Panc1 (cell line): Measurements from ENCODE around the gene GBP5. TPM values are rescaled to one million over a fixed set of nuclear protein-coding genes. Genes with fewer than 3 reads are reported as not detected.

ENCODE experiments used
- ATAC-seq: fragments of 200-7000 bp; cut with Tn5 transposase; 2 replicates; pipeline ENCODE4 v1.9.1; 2020; ENCODE audit warnings: mild to moderate bottlenecking, moderate library complexity
- BruUV-seq: library from RNA; stranded (reverse); fragments of 400-500 nt; replicated peaks from 2 replicates; lab custom pipeline; 2021; lab: Mats Ljungman, UMichigan
- CTCF ChIA-PET: fragments of 300-600 bp; sonication (Branson Sonifier 250); formaldehyde crosslinking; loops from one replicate; lab custom pipeline; 2022; ENCODE audit warnings: antibody characterized with exemption; lab: Charles Lee
- POLR2A ChIA-PET: fragments of 300-600 bp; sonication (Branson Sonifier 250); formaldehyde crosslinking; loops from one replicate; lab custom pipeline; 2022; ENCODE audit warnings: antibody characterized with exemption; lab: Charles Lee
- DNase-seq: peaks from one replicate; pipeline ENCODE4 v3.0.0-alpha.2; 2010; ENCODE audit warnings: low read depth, low spot score
- H3K27ac ChIP-seq: 2 replicates; pipeline ENCODE4 v1.5.1; 2011; ENCODE audit warnings: mild to moderate bottlenecking, low read length, inconsistent platforms
- H3K27me3 ChIP-seq: fragments of 200-500 bp; sonication (Bioruptor generic); 2 replicates; pipeline ENCODE4 v1.6.0; 2014; ENCODE audit warnings: low read length, inconsistent platforms; ENCODE audit not compliant: control insufficient read depth, insufficient read depth
- H3K36me3 ChIP-seq: fragments of 200-500 bp; sonication (Bioruptor generic); 2 replicates; pipeline ENCODE4 v1.5.1; 2014; ENCODE audit warnings: inconsistent platforms, mild to moderate bottlenecking, low read length, moderate library complexity; ENCODE audit not compliant: control insufficient read depth, insufficient read depth
- H3K4me1 ChIP-seq: 2 replicates; pipeline ENCODE4 v1.5.1; 2011; ENCODE audit warnings: inconsistent platforms, mild to moderate bottlenecking, low read length, moderate library complexity; ENCODE audit not compliant: control insufficient read depth, insufficient read depth
- H3K4me3 ChIP-seq, 2 experiments: 2 replicates each; pipeline ENCODE4 v1.5.1; 2011 to 2012; ENCODE audit warnings: low read depth in 2 of 2, low read length in 2 of 2, mild to moderate bottlenecking in 2 of 2, inconsistent platforms in 1 of 2, moderate library complexity in 1 of 2
- H3K9me3 ChIP-seq: fragments of 200-500 bp; sonication (Bioruptor generic); 2 replicates; pipeline ENCODE4 v1.5.1; 2014; ENCODE audit warnings: low read depth, mild to moderate bottlenecking, inconsistent platforms, low read length, moderate library complexity; ENCODE audit not compliant: control insufficient read depth, insufficient read depth
- POLR2AphosphoS5 ChIP-seq: IDR thresholded peaks from 2 replicates; pipeline ENCODE4 v1.6.1; 2012; ENCODE audit warnings: mild to moderate bottlenecking, low read depth, low read length, moderate library complexity
- SIN3A ChIP-seq: IDR thresholded peaks from 2 replicates; pipeline ENCODE4 v1.6.1; 2012; ENCODE audit warnings: low read depth, mild to moderate bottlenecking, low read length, moderate library complexity, borderline replicate concordance; ENCODE audit not compliant: insufficient read depth
- TCF7L2 ChIP-seq: IDR thresholded peaks from 2 replicates; pipeline ENCODE4 v1.6.1; 2011; ENCODE audit warnings: mild to moderate bottlenecking, low read depth, low read length, inconsistent platforms
- in situ Hi-C: cut with HindIII; loops from 2 replicates; pipeline ENCODE4 v1.10.0; 2016; ENCODE audit warnings: low sequenced_read_pairs, low pct_unique_long_range_greater_than_20kb
- intact Hi-C: fragments of 100-400 bp; cut with micrococcal nuclease; formaldehyde crosslinking; loops from one replicate; pipeline ENCODE4 v1.10.0; 2022; ENCODE audit not compliant: unreplicated experiment
- total RNA-seq: library from RNA; stranded (reverse); gene quantifications from one replicate; pipeline ENCODE4 v1.2.1, GENCODE V29; 2021; ENCODE audit not compliant: unreplicated experiment
- TF ChIP-seq, protein P1 (sequence below): fragments of 450-650 bp; IDR thresholded peaks from 2 replicates; pipeline ENCODE4 v1.5.1; 2017; ENCODE audit warnings: mild to moderate bottlenecking
- TF ChIP-seq, protein P2 (sequence below), 2 experiments: IDR thresholded peaks; 2 replicates each; pipeline ENCODE4 v1.6.1; 2011 to 2012; ENCODE audit warnings: low read depth in 2 of 2, control low read depth in 1 of 2, low read length in 1 of 2, mild to moderate bottlenecking in 1 of 2, moderate library complexity in 1 of 2; ENCODE audit not compliant: insufficient read depth in 1 of 2

Gene GBP5
- total RNA-seq, 1 experiment from 2014 or later: 0.10 TPM

DNA sequence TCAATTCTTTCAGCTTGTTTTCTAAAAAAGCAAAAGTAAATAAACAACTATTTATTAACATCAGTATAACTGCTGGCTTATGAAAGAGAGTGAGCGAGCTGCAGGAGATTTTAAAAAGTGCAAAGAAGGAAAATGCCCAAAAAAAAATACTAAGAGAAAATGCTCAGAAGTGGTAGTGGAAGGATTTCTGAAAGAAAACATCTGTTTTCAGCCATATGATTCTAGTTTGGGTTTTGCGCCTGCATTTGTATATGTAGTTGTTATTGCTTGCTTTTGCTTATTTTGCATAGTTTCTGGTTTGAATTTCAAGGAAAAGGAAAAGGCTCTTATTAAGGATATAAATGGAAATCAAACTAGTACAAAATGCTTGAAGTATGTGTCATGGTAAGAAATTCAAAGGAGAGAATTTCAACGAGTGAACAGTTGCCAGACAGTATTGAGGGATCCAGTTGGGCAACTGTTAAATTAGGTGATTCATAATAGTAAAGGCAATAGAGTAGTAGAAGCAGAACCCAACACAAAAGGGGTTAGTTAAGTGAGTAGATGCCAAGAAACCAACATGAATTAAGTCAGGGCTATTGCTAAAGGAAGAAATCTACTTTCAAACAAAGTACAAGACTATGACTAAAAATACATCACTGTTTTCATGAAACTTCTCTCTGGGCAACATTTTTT lies 1.2 kb downstream of the GBP5 start:
- no peaks in the 10 kb centered on the region for H3K4me1 ChIP-seq
- DNase-seq: no peak
- ChIA-PET POLR2A (no interaction called here), CTCF (no interaction called here)
- H3K27me3 ChIP-seq: no peaks in the 10 kb centered on the region
- BruUV-seq: no TSS peak
- no peak for ATAC-seq
- intact Hi-C loops (no loop called here), in situ Hi-C loops (no loop called here)
- TF ChIP-seq, protein P1, sequence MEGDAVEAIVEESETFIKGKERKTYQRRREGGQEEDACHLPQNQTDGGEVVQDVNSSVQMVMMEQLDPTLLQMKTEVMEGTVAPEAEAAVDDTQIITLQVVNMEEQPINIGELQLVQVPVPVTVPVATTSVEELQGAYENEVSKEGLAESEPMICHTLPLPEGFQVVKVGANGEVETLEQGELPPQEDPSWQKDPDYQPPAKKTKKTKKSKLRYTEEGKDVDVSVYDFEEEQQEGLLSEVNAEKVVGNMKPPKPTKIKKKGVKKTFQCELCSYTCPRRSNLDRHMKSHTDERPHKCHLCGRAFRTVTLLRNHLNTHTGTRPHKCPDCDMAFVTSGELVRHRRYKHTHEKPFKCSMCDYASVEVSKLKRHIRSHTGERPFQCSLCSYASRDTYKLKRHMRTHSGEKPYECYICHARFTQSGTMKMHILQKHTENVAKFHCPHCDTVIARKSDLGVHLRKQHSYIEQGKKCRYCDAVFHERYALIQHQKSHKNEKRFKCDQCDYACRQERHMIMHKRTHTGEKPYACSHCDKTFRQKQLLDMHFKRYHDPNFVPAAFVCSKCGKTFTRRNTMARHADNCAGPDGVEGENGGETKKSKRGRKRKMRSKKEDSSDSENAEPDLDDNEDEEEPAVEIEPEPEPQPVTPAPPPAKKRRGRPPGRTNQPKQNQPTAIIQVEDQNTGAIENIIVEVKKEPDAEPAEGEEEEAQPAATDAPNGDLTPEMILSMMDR: no peak
- TF ChIP-seq, protein P2, sequence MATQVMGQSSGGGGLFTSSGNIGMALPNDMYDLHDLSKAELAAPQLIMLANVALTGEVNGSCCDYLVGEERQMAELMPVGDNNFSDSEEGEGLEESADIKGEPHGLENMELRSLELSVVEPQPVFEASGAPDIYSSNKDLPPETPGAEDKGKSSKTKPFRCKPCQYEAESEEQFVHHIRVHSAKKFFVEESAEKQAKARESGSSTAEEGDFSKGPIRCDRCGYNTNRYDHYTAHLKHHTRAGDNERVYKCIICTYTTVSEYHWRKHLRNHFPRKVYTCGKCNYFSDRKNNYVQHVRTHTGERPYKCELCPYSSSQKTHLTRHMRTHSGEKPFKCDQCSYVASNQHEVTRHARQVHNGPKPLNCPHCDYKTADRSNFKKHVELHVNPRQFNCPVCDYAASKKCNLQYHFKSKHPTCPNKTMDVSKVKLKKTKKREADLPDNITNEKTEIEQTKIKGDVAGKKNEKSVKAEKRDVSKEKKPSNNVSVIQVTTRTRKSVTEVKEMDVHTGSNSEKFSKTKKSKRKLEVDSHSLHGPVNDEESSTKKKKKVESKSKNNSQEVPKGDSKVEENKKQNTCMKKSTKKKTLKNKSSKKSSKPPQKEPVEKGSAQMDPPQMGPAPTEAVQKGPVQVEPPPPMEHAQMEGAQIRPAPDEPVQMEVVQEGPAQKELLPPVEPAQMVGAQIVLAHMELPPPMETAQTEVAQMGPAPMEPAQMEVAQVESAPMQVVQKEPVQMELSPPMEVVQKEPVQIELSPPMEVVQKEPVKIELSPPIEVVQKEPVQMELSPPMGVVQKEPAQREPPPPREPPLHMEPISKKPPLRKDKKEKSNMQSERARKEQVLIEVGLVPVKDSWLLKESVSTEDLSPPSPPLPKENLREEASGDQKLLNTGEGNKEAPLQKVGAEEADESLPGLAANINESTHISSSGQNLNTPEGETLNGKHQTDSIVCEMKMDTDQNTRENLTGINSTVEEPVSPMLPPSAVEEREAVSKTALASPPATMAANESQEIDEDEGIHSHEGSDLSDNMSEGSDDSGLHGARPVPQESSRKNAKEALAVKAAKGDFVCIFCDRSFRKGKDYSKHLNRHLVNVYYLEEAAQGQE (IDR thresholded peaks at IDR 0.05; ENCODE audit: insufficient read depth in 1 of 2, low read depth in 2 of 2, low read length in 1 of 2): no peak
- TF ChIP-seq TCF7L2: no peak
- H3K4me3 ChIP-seq: no peak overlapping the region
- H3K9me3 ChIP-seq: no peaks in the 10 kb centered on the region
- no peaks in the 10 kb centered on the region for H3K36me3 ChIP-seq
- no peak overlapping the region for H3K27ac ChIP-seq

DNA sequence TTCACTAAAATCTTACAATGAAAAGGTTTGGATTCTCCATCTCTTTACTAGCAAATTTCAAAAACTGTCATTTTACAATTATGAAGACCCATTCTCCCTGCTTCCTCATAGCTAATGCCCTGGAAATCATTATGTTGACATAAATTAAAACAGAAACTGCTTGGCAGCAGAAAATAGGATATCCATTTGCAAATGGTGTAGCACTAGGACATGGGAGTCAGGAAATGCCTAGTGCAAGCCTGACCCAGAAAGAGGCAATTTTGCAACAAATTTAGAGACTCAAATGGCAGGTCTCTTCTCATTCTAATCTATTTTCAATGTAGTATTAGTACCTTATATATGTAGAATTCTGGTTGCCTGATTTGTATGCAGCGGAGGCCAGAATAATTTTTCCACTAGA lies 2.2 kb downstream of the GBP5 start:
- H3K36me3 ChIP-seq: no peaks in the 10 kb centered on the region
- no peak overlapping the region for H3K4me3 ChIP-seq
- no peaks in the 10 kb centered on the region for H3K9me3 ChIP-seq
- DNase-seq: no peak
- in situ Hi-C loops: no loop called here
- BruUV-seq: no TSS peak
- POLR2A ChIA-PET: no interaction called here
- H3K4me1 ChIP-seq: no peaks in the 10 kb centered on the region
- intact Hi-C loops: no loop called here
- TF ChIP-seq, protein P1: no peak
- TF ChIP-seq TCF7L2 (no peak), POLR2AphosphoS5 (no peak), SIN3A (no peak)
- TF ChIP-seq, protein P2 (IDR thresholded peaks at IDR 0.05; ENCODE audit: insufficient read depth in 1 of 2, low read depth in 2 of 2, low read length in 1 of 2): no peak
- CTCF ChIA-PET: no interaction called here
- H3K27me3 ChIP-seq: no peaks in the 10 kb centered on the region
- ATAC-seq: no peak
- no peak overlapping the region for H3K27ac ChIP-seq
